K562 treated with DMSO at 1 percent for 24 hours (cell line): Measurements from ENCODE around the gene TBC1D3D. TPM values are rescaled to one million over a fixed set of nuclear protein-coding genes. Genes with fewer than 3 reads are reported as not detected.

Experiments used
- total RNA-seq: library from RNA; unstranded; fragments of 300-600 nt; gene quantifications from 2 replicates; pipeline ENCODE4 v1.2.3, GENCODE V29; 2022; ENCODE audit warnings: low read depth; ENCODE audit not compliant: insufficient read depth

The TBC1D3D gene
- total RNA-seq: 0.87 and 0.95 TPM in 2 replicates

GRCh38 chr17:38003676-38004075 lies at the start of gene TBC1D3D:
Gene TBC1D3D (plus strand): TSS chr17:38003976. CDS start chr17:38005561, 1,585 bp downstream.

GRCh38 chr17:37988960-37989359 lies 14.8 kb upstream of the TBC1D3D start, which contains the start of gene TBC1D3L:
Gene TBC1D3L (minus strand): TSS chr17:37989060. CDS start chr17:37987520, 1,540 bp downstream.

Other genes starting within 250 kb of the TBC1D3D start
- not detected in 2 replicates for gene TBC1D3K, start 79.6 kb upstream of the TBC1D3D start, total RNA-seq
- 2.1 and 2.8 TPM in 2 replicates for gene TBC1D3L, start 14.9 kb upstream of the TBC1D3D start, total RNA-seq
- not detected in 2 replicates for gene TBC1D3C, start 64.7 kb downstream of the TBC1D3D start, total RNA-seq
- gene TBC1D3E, start 124.0 kb downstream of the TBC1D3D start, total RNA-seq: not detected in 2 replicates
- gene TBC1D3, start 188.6 kb downstream of the TBC1D3D start, total RNA-seq: 2.8 and 3.2 TPM in 2 replicates